IPS-15b (cell line): ENCODE measurements around the gene PHF2.
"Not testable (repeated sequence)": the region's sequence is repeated elsewhere in the genome, so short reads cannot be mapped to it uniquely, and the experiment has no call there.

Source experiments
- H3K27me3 ChIP-seq: one replicate; pipeline ENCODE4 v1.6.1; 2013; ENCODE audit warnings: low read length; ENCODE audit not compliant: control insufficient read depth, insufficient read depth
- H3K36me3 ChIP-seq: one replicate; pipeline ENCODE4 v1.6.1; 2013; ENCODE audit warnings: low read length; ENCODE audit not compliant: control insufficient read depth, insufficient read depth
- H3K4me1 ChIP-seq: one replicate; pipeline ENCODE4 v1.6.1; 2013; ENCODE audit warnings: mild to moderate bottlenecking, low read length; ENCODE audit not compliant: control insufficient read depth, insufficient read depth
- H3K4me3 ChIP-seq: one replicate; pipeline ENCODE4 v1.5.1; 2013; ENCODE audit warnings: low read depth, low read length
- H3K9ac ChIP-seq: one replicate; pipeline ENCODE4 v1.6.1; 2013; ENCODE audit warnings: low read depth, mild to moderate bottlenecking, low read length
- H3K9me3 ChIP-seq: one replicate; pipeline ENCODE4 v1.6.1; 2013; ENCODE audit warnings: mild to moderate bottlenecking, low read length; ENCODE audit not compliant: control insufficient read depth, insufficient read depth

PHF2 gene

GRCh38 chr9:93670208-93671019, 94.0 kb downstream of the PHF2 start:
- Histone ChIP-seq H3K27me3 (no peaks in the 10 kb centered on the region), H3K36me3 (peaks cover 10% of the 10 kb centered on the region), H3K9me3 (no peaks in the 10 kb centered on the region), H3K4me3 (no peak overlapping the region), H3K9ac (no peak overlapping the region), H3K4me1 (no peaks in the 10 kb centered on the region)

GRCh38 chr9:93671020-93671338, 94.6 kb downstream of the PHF2 start:
- Histone ChIP-seq H3K4me1 (no peaks in the 10 kb centered on the region), H3K9me3 (no peaks in the 10 kb centered on the region), H3K4me3 (no peak overlapping the region), H3K36me3 (peaks cover 7% of the 10 kb centered on the region), H3K9ac (no peak overlapping the region), H3K27me3 (no peaks in the 10 kb centered on the region)

- not testable (repeated sequence) for H3K4me1 ChIP-seq, H3K9ac ChIP-seq, H3K27me3 ChIP-seq, H3K9me3 ChIP-seq, H3K4me3 ChIP-seq
- peaks cover 11% of the 10 kb centered on the region for H3K36me3 ChIP-seq
Measured at GRCh38 chr9:93672330-93673020, 96.1 kb downstream of the PHF2 start.

DNA sequence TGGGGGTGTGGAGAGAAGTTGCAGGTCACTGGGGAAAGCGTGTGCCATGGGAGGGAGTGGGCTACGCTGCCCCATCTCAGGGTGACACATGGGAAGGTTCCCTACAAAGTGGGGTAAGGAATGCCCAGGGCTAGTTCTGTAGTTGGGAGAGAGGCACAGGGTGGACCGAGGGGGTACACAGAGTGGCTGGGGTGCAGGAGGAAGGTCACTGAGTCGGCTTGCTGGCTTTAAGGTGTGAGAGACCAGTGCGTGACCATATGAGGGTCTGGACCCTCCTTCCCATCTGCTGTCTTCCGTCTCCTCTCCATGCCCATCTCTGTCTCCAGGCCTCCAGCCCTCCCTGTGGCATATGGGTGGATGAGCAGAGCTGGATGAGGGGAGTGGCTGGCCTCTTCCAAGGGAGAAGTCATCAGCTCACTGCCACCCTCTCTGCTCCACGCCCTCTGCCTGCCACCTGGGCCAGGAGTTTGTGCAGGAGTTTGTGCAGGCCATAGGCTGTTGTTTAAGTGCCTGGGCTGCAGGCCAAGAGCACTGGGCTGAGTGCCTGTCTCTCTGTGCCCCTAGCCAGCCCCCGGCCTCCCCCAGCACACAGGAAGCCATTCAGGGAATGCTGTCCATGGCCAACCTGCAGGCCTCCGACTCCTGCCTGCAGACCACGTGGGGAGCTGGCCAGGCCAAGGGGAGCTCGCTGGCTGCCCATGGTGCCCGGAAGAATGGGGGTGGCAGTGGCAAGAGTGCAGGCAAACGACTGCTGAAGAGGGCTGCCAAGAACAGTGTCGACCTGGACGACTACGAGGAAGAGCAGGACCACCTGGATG, 96.8 kb downstream of the PHF2 start:
- H3K9ac ChIP-seq: no peak overlapping the region
- peaks cover 8% of the 10 kb centered on the region for H3K36me3 ChIP-seq
- no peaks in the 10 kb centered on the region for H3K4me1 ChIP-seq
- no peaks in the 10 kb centered on the region for H3K27me3 ChIP-seq
- no peaks in the 10 kb centered on the region for H3K9me3 ChIP-seq
- H3K4me3 ChIP-seq: no peak overlapping the region

DNA sequence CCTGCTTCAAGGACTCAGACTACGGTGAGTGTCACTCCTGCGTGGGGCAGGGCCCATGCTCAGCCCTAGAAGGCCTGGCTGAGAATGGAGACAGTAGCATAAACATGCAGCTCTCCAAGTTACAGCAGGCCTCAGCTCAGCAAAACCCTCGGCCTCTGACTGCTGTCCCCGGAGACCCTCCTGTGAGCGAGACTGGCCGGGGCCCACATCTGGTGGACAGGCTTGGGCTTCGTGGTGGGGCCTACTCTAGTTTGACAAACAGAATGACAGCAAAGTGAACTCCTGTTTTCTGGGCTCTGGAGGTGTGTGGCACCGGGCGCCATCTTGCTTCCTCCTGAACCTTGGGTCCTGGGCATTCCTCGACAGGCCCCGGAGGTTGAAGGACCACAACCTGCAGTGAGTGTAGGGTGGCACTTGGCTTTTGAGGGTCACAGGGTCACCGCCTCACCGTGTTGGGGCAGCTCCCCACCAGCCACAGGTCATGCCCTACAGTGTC, 97.5 kb downstream of the PHF2 start:
- Histone ChIP-seq H3K4me1 (no peaks in the 10 kb centered on the region), H3K27me3 (no peaks in the 10 kb centered on the region), H3K9ac (no peak overlapping the region), H3K9me3 (no peaks in the 10 kb centered on the region), H3K4me3 (no peak overlapping the region), H3K36me3 (peaks cover 8% of the 10 kb centered on the region)

DNA sequence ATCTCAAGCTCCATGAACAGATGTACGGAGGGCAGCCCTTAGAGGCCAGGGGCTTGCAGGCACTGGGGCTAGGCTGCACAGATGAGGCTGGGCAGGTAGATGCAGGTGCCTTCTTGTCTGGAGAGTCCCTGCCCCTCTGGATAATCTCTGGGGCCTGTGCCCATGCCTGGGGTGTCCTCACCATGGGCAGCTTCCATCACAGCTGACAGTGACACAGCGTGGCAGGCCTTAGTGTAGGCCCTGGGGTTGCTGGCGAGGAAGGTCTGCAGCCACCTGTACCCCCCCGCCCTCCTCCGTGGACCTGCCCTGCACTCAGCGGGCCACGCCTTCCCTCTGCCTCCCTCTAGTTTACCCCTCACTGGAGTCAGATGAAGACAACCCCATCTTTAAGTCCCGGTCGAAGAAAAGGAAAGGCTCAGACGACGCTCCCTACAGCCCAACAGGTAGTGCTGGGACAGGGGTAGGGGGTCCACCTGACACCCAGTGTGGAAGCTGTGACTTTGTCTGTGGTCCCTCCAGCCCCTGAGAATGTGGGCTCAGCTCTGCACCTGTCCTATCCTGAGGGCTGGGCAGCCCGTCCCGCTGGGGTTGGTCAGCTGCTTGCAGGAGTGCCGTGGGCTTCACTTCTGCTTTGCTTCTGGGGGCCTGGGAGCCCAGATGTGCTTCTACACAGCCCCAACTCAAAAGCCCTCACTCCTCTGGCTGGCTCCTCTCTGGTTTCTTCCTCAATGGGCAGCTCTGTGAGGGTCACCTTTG, 98.4 kb downstream of the PHF2 start:
- Histone ChIP-seq H3K27me3 (no peaks in the 10 kb centered on the region), H3K4me3 (no peak overlapping the region), H3K4me1 (no peaks in the 10 kb centered on the region), H3K9ac (no peak overlapping the region), H3K9me3 (no peaks in the 10 kb centered on the region), H3K36me3 (peaks cover 8% of the 10 kb centered on the region)

DNA sequence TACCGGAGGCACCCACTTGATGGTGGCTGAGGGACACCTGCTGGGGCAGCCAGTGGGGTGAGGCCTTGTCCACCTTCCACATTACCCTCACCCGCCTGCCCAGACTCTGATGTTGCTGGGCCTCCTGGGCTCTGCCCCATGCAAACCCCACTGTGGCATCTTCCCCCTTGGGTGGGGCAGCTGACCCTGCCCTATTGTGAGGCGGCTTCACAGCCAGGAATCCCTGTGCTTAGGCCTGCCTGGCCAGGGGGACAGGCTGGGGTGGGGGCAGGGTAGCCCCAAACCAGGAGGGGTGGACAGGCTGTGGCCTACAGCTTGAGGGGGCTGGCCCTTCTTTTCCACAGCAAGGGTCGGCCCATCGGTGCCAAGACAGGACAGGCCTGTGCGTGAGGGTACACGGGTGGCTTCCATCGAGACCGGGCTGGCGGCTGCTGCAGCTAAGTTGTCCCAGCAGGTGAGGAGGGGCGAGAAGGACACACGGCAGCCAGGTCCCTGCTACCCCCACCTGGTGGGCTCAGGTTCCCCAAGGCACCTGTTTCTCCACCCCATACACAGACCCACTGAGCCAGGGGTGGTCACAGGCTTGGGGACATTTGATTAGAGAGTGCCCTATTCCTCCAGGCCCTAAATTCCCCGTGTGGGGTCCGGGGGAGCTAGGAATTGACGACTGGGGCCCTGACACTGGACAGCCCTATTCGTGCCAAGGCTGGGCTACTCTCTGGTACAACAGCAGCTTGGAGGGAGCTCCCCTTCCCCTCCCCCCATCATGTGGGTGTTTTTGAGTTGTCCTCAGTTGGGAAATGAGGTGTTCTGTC, 99.2 kb downstream of the PHF2 start:
- no peak overlapping the region for H3K9ac ChIP-seq
- no peak overlapping the region for H3K4me3 ChIP-seq
- no peaks in the 10 kb centered on the region for H3K4me1 ChIP-seq
- H3K36me3 ChIP-seq: peaks cover 8% of the 10 kb centered on the region
- no peaks in the 10 kb centered on the region for H3K27me3 ChIP-seq
- no peaks in the 10 kb centered on the region for H3K9me3 ChIP-seq

GRCh38 chr9:93676310-93677047, 100.1 kb downstream of the PHF2 start:
- no peak overlapping the region for H3K4me3 ChIP-seq
- H3K4me1 ChIP-seq: no peaks in the 10 kb centered on the region
- no peaks in the 10 kb centered on the region for H3K27me3 ChIP-seq
- no peak overlapping the region for H3K9ac ChIP-seq
- no peaks in the 10 kb centered on the region for H3K9me3 ChIP-seq
- H3K36me3 ChIP-seq: peaks cover 8% of the 10 kb centered on the region

GRCh38 chr9:93677048-93677571, 100.7 kb downstream of the PHF2 start:
- H3K27me3 ChIP-seq: no peaks in the 10 kb centered on the region
- H3K36me3 ChIP-seq: peaks cover 8% of the 10 kb centered on the region

DNA sequence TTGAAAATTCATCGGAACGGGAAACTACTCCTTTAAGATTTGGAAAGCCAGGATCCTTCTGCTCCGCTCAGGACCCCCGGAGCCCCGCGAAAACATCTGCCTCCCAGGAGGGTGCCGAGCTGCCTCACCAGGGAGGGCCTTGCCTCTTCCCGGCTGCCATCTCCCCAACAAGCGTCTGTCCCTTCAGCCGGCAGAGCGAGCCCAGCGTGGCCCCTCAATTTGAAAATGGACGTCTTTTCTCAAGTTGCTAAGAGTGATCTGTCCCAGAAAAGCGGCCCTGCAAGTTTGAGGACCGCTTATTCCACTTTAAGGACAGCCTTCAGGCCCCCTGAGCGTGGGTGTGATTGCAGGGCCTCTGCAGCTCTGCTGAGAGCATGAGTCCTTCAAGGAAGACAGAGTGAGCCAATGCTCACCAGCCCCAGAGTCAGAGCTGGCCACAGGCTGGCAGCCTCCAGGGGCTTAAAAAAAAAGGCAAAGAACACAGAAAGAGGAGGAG, 101.3 kb downstream of the PHF2 start:
- H3K9ac ChIP-seq: no peak overlapping the region
- H3K4me1 ChIP-seq: no peaks in the 10 kb centered on the region
- H3K36me3 ChIP-seq: peaks cover 8% of the 10 kb centered on the region
- no peaks in the 10 kb centered on the region for H3K27me3 ChIP-seq
- H3K4me3 ChIP-seq: no peak overlapping the region
- no peaks in the 10 kb centered on the region for H3K9me3 ChIP-seq

More at GRCh38 chr9:93677048-93677571, 100.7 kb downstream of the PHF2 start:
- no peaks in the 10 kb centered on the region for H3K4me1 ChIP-seq
- H3K9me3 ChIP-seq: no peaks in the 10 kb centered on the region
- no peak overlapping the region for H3K9ac ChIP-seq
- H3K4me3 ChIP-seq: no peak overlapping the region
